ENCODE data around the gene MAP1S. TPM values are rescaled to one million over a fixed set of nuclear protein-coding genes. Genes with fewer than 3 reads are reported as not detected.
A peak's percentile ranks its signal among the peaks of the same experiment; 100 is the strongest.

The MAP1S gene
- total RNA-seq, 5 donors from 2014 or later (not counting 1 experiment from before 2014, with no cell fraction given), result 32.8 to 78.5 (median 66.0) TPM

- Histone ChIP-seq H3K4me1 (ENCODE audit: control insufficient read depth in 1 of 2, extremely low read depth in 1 of 2, insufficient read depth in 2 of 2, low read length in 2 of 2) (peaks cover 15 to 59% of the 10 kb centered on the region in 2 experiments), H3K27me3 (replicated peaks in 1 of 2; ENCODE audit: control insufficient read depth in 2 of 2, extremely low read depth in 1 of 2, insufficient read depth in 2 of 2, low read length in 1 of 2) (no peaks in the 10 kb centered on the region), H3K4me3 (ENCODE audit: control insufficient read depth in 1 of 2, extremely low read depth in 1 of 2, low read length in 1 of 2) (no peak overlapping the region), H3K9me3 (no peaks in the 10 kb centered on the region), H3K27ac (ENCODE audit: low read length) (no peak overlapping the region), H3K36me3 (ENCODE audit: control insufficient read depth in 2 of 2, extremely low read depth in 1 of 2, insufficient read depth in 1 of 2, low read length in 1 of 2) (peaks cover 13 to 36% of the 10 kb centered on the region in 2 donors)
- WGBS (ENCODE audit: insufficient coverage), result 92% methylated on average over 4 of the region's 5 CpGs
- H3K27ac Mint-ChIP-seq, result peak overlapping the region; percentile 81
- H3K27me3 Mint-ChIP-seq, result no peaks in the 10 kb centered on the region
- H3K36me3 Mint-ChIP-seq, result peaks cover 24% of the 10 kb centered on the region
- ChIA-PET POLR2A (no interaction called here), CTCF (interaction anchor here (0.5 to 0.6 kb wide), 2 partner anchors 43 to 426 kb away, joined by 3 to 6 read pairs; no protein-coding TSS in a partner anchor)
- H3K4me1 Mint-ChIP-seq, result peaks cover 39 to 61% (median 43%) of the 10 kb centered on the region in 3 donors
- H3K9me3 Mint-ChIP-seq, result no peaks in the 10 kb centered on the region
- H3K4me3 Mint-ChIP-seq, result peak overlapping the region in 1 of 3 donors; percentile 39
- DNase-seq, result no peak
- ATAC-seq (replicated peaks in 1 of 4), result no peak
Measured at GRCh38 chr19:17754634-17755442, 35.6 kb downstream of the MAP1S start.

GRCh38 chr19:17755443-17755890 is 36.2 kb downstream of the MAP1S start:
- ChIA-PET CTCF (interaction anchor here in 1 of 2 donors (0.5 to 0.7 kb wide), 2 partner anchors 43 to 95 kb away, joined by 3 read pairs; no protein-coding TSS in a partner anchor), POLR2A (no interaction called here)
- Mint-ChIP-seq H3K9me3 (no peaks in the 10 kb centered on the region), H3K27me3 (no peaks in the 10 kb centered on the region), H3K4me3 (no peak overlapping the region), H3K4me1 (peaks cover 36 to 57% (median 38%) of the 10 kb centered on the region in 3 donors), H3K36me3 (peaks cover 28% of the 10 kb centered on the region), H3K27ac (peak overlapping the region; percentile 61 to 81)
- H3K36me3 ChIP-seq (ENCODE audit: control insufficient read depth in 2 of 2, extremely low read depth in 1 of 2, insufficient read depth in 1 of 2, low read length in 1 of 2), result peaks cover 13 to 36% of the 10 kb centered on the region in 2 donors
- WGBS (ENCODE audit: insufficient coverage), result no CpG with 5 or more reads among the region's 1 CpG
- peaks cover 12 to 53% of the 10 kb centered on the region in 2 experiments for H3K4me1 ChIP-seq (ENCODE audit: control insufficient read depth in 1 of 2, extremely low read depth in 1 of 2, insufficient read depth in 2 of 2, low read length in 2 of 2)
- no peak overlapping the region for H3K4me3 ChIP-seq (ENCODE audit: control insufficient read depth in 1 of 2, extremely low read depth in 1 of 2, low read length in 1 of 2)
- no peaks in the 10 kb centered on the region for H3K27me3 ChIP-seq (replicated peaks in 1 of 2; ENCODE audit: control insufficient read depth in 2 of 2, extremely low read depth in 1 of 2, insufficient read depth in 2 of 2, low read length in 1 of 2)
- ATAC-seq (replicated peaks in 1 of 4), result no peak
- DNase-seq, result no peak
- H3K9me3 ChIP-seq, result no peaks in the 10 kb centered on the region
- peak overlapping the region; percentile 4 for H3K27ac ChIP-seq (ENCODE audit: low read length)

- Mint-ChIP-seq H3K27me3 (no peaks in the 10 kb centered on the region), H3K27ac (peak overlapping the region; percentile 61 to 81), H3K36me3 (peaks cover 34% of the 10 kb centered on the region), H3K4me1 (peaks cover 34 to 52% (median 34%) of the 10 kb centered on the region in 3 donors), H3K4me3 (no peak overlapping the region), H3K9me3 (no peaks in the 10 kb centered on the region)
- no peaks in the 10 kb centered on the region for H3K9me3 ChIP-seq
- ChIA-PET POLR2A (interaction anchor here in 1 of 2 donors (0.5 kb wide), 1 partner anchor 29 kb away, joined by 4 read pairs; no protein-coding TSS in a partner anchor), CTCF (interaction anchor here in 1 of 2 donors (0.7 kb wide), 1 partner anchor 94 kb away, joined by 3 read pairs; no protein-coding TSS in a partner anchor)
- peak in 20 of 35 experiments; percentile 14 to 51 (median 30) for DNase-seq
- peaks cover 13 to 39% of the 10 kb centered on the region in 2 donors for H3K36me3 ChIP-seq (ENCODE audit: control insufficient read depth in 2 of 2, extremely low read depth in 1 of 2, insufficient read depth in 1 of 2, low read length in 1 of 2)
- H3K4me3 ChIP-seq (ENCODE audit: control insufficient read depth in 1 of 2, extremely low read depth in 1 of 2, low read length in 1 of 2), result no peak overlapping the region
- no peak for ATAC-seq (replicated peaks in 1 of 4)
- H3K4me1 ChIP-seq (ENCODE audit: control insufficient read depth in 1 of 2, extremely low read depth in 1 of 2, insufficient read depth in 2 of 2, low read length in 2 of 2), result peaks cover 10 to 46% of the 10 kb centered on the region in 2 experiments
- 44% methylated on average over 3 of the region's 12 CpGs for WGBS (ENCODE audit: insufficient coverage)
- H3K27ac ChIP-seq (ENCODE audit: low read length), result peak overlapping the region; percentile 4
- no peaks in the 10 kb centered on the region for H3K27me3 ChIP-seq (replicated peaks in 1 of 2; ENCODE audit: control insufficient read depth in 2 of 2, extremely low read depth in 1 of 2, insufficient read depth in 2 of 2, low read length in 1 of 2)
Measured at GRCh38 chr19:17755977-17756670, 36.8 kb downstream of the MAP1S start.

GRCh38 chr19:17757125-17757524 is 37.8 kb downstream of the MAP1S start:
- H3K27me3 ChIP-seq (replicated peaks in 1 of 2; ENCODE audit: control insufficient read depth in 2 of 2, extremely low read depth in 1 of 2, insufficient read depth in 2 of 2, low read length in 1 of 2), result no peaks in the 10 kb centered on the region
- Mint-ChIP-seq H3K27ac (no peak overlapping the region), H3K36me3 (peaks cover 38% of the 10 kb centered on the region), H3K4me1 (peaks cover 24 to 43% (median 25%) of the 10 kb centered on the region in 3 donors), H3K9me3 (no peaks in the 10 kb centered on the region), H3K27me3 (no peaks in the 10 kb centered on the region), H3K4me3 (no peak overlapping the region)
- CTCF ChIA-PET, result interaction anchor here (0.6 to 0.7 kb wide), 2 partner anchors 84 to 497 kb away, joined by 3 to 4 read pairs; no protein-coding TSS in a partner anchor
- WGBS (ENCODE audit: insufficient coverage), result 85% methylated on average over 5 of the region's 9 CpGs
- peaks cover 10 to 38% of the 10 kb centered on the region in 2 experiments for H3K4me1 ChIP-seq (ENCODE audit: control insufficient read depth in 1 of 2, extremely low read depth in 1 of 2, insufficient read depth in 2 of 2, low read length in 2 of 2)
- POLR2A ChIA-PET, result no interaction called here
- peaks cover 14 to 40% of the 10 kb centered on the region in 2 donors for H3K36me3 ChIP-seq (ENCODE audit: control insufficient read depth in 2 of 2, extremely low read depth in 1 of 2, insufficient read depth in 1 of 2, low read length in 1 of 2)
- no peak overlapping the region for H3K27ac ChIP-seq (ENCODE audit: low read length)
- DNase-seq, result no peak
- H3K9me3 ChIP-seq, result no peaks in the 10 kb centered on the region
- ATAC-seq (replicated peaks in 1 of 4), result no peak
- H3K4me3 ChIP-seq (ENCODE audit: control insufficient read depth in 1 of 2, extremely low read depth in 1 of 2, low read length in 1 of 2), result no peak overlapping the region

GRCh38 chr19:17758515-17758914 is 39.2 kb downstream of the MAP1S start:
- peaks cover 7 to 24% of the 10 kb centered on the region in 2 experiments for H3K4me1 ChIP-seq (ENCODE audit: control insufficient read depth in 1 of 2, extremely low read depth in 1 of 2, insufficient read depth in 2 of 2, low read length in 2 of 2)
- ChIA-PET POLR2A (no interaction called here), CTCF (interaction anchor here in 1 of 2 donors (0.6 kb wide), 1 partner anchor 10 kb away, joined by 3 read pairs; no protein-coding TSS in a partner anchor)
- H3K27me3 ChIP-seq (replicated peaks in 1 of 2; ENCODE audit: control insufficient read depth in 2 of 2, extremely low read depth in 1 of 2, insufficient read depth in 2 of 2, low read length in 1 of 2), result no peaks in the 10 kb centered on the region
- no peak overlapping the region for H3K4me3 Mint-ChIP-seq
- H3K36me3 Mint-ChIP-seq, result peaks cover 48% of the 10 kb centered on the region
- peaks cover 22 to 51% of the 10 kb centered on the region in 2 donors for H3K36me3 ChIP-seq (ENCODE audit: control insufficient read depth in 2 of 2, extremely low read depth in 1 of 2, insufficient read depth in 1 of 2, low read length in 1 of 2)
- 82% methylated on average over 2 of the region's 5 CpGs for WGBS (ENCODE audit: insufficient coverage)
- ATAC-seq (replicated peaks in 1 of 4) (no peak), DNase-seq (no peak)
- peak overlapping the region in 1 of 2 donors; percentile 42 for H3K27ac Mint-ChIP-seq
- no peaks in the 10 kb centered on the region for H3K27me3 Mint-ChIP-seq
- H3K4me3 ChIP-seq (ENCODE audit: control insufficient read depth in 1 of 2, extremely low read depth in 1 of 2, low read length in 1 of 2), result no peak overlapping the region
- no peaks in the 10 kb centered on the region for H3K9me3 ChIP-seq
- peaks cover 22 to 37% (median 24%) of the 10 kb centered on the region in 3 donors for H3K4me1 Mint-ChIP-seq
- H3K27ac ChIP-seq (ENCODE audit: low read length), result no peak overlapping the region
- H3K9me3 Mint-ChIP-seq, result no peaks in the 10 kb centered on the region

- H3K4me1 ChIP-seq (ENCODE audit: control insufficient read depth in 1 of 2, extremely low read depth in 1 of 2, insufficient read depth in 2 of 2, low read length in 2 of 2), result peaks cover 0 to 3% of the 10 kb centered on the region in 2 experiments
- no peak overlapping the region for H3K27ac ChIP-seq (ENCODE audit: low read length)
- peaks cover 50% of the 10 kb centered on the region for H3K36me3 Mint-ChIP-seq
- DNase-seq (no peak), ATAC-seq (replicated peaks in 1 of 4) (no peak)
- POLR2A ChIA-PET, result interaction anchor here in 1 of 2 donors (0.6 kb wide), 1 partner anchor 172 kb away, joined by 3 read pairs; no protein-coding TSS in a partner anchor
- no peaks in the 10 kb centered on the region for H3K27me3 ChIP-seq (replicated peaks in 1 of 2; ENCODE audit: control insufficient read depth in 2 of 2, extremely low read depth in 1 of 2, insufficient read depth in 2 of 2, low read length in 1 of 2)
- H3K9me3 Mint-ChIP-seq, result no peaks in the 10 kb centered on the region
- no peak overlapping the region for H3K4me3 Mint-ChIP-seq
- no peak overlapping the region for H3K4me3 ChIP-seq (ENCODE audit: control insufficient read depth in 1 of 2, extremely low read depth in 1 of 2, low read length in 1 of 2)
- H3K4me1 Mint-ChIP-seq, result peaks cover 6 to 19% (median 11%) of the 10 kb centered on the region in 3 donors
- no CpG with 5 or more reads among the region's 4 CpGs for WGBS (ENCODE audit: insufficient coverage)
- CTCF ChIA-PET, result interaction anchor here in 1 of 2 donors (0.8 kb wide), 1 partner anchor 32 kb away, joined by 3 read pairs; no protein-coding TSS in a partner anchor
- H3K27me3 Mint-ChIP-seq, result no peaks in the 10 kb centered on the region
- no peaks in the 10 kb centered on the region for H3K9me3 ChIP-seq
- H3K36me3 ChIP-seq (ENCODE audit: control insufficient read depth in 2 of 2, extremely low read depth in 1 of 2, insufficient read depth in 1 of 2, low read length in 1 of 2), result peaks cover 24 to 49% of the 10 kb centered on the region in 2 donors
- no peak overlapping the region for H3K27ac Mint-ChIP-seq
Measured at GRCh38 chr19:17761148-17761547, 41.9 kb downstream of the MAP1S start.

All from T-cell (primary cell).